ENCODE measurements around the gene NQO1.

NQO1 gene

GRCh38 chr16:69688589-69688988, 37.8 kb downstream of the NQO1 start:
- H3K9me2 ChIP-seq (replicated peaks; ENCODE audit: insufficient read depth, low read length): no peaks in the 10 kb centered on the region
- no peaks in the 10 kb centered on the region for H3K27me3 ChIP-seq (ENCODE audit: low read length)
- no peak overlapping the region for H3K4me2 ChIP-seq (ENCODE audit: low read depth, low read length, poor library complexity, severe bottlenecking)
- H3K79me2 ChIP-seq (ENCODE audit: insufficient read depth, low read length): no peaks in the 10 kb centered on the region
- H4K20me1 ChIP-seq (ENCODE audit: low read depth, low read length): no peaks in the 10 kb centered on the region
- H3F3A ChIP-seq (ENCODE audit: insufficient read depth): no peaks in the 10 kb centered on the region
- H3K36me3 ChIP-seq (ENCODE audit: low read length): peaks cover 3% of the 10 kb centered on the region; the same call in 1 of the 2 replicates
- no peak for TF ChIP-seq CTCF (IDR thresholded peaks at IDR 0.05; ENCODE audit: insufficient read depth, low read length, poor library complexity, severe bottlenecking)
- no peak for TF ChIP-seq EZH2phosphoT487 (conservative IDR thresholded peaks at IDR 0.05; ENCODE audit: low read length)
- H3K9me3 ChIP-seq (ENCODE audit: insufficient read depth, low read length): no peaks in the 10 kb centered on the region
- no peak overlapping the region for H3K9ac ChIP-seq (ENCODE audit: low read length)
- H2AFZ ChIP-seq (ENCODE audit: low read depth, low read length, severe bottlenecking): no peak overlapping the region
- H3K4me3 ChIP-seq (ENCODE audit: insufficient read depth, low read length, poor library complexity, severe bottlenecking): no peak overlapping the region
- no peak overlapping the region for H3K27ac ChIP-seq (ENCODE audit: low read depth, low read length)

GRCh38 chr16:69680358-69680757, 46.0 kb downstream of the NQO1 start:
- Histone ChIP-seq H3K4me2 (ENCODE audit: low read depth, low read length, poor library complexity, severe bottlenecking) (no peak overlapping the region), H3K27me3 (ENCODE audit: low read length) (no peaks in the 10 kb centered on the region), H4K20me1 (ENCODE audit: low read depth, low read length) (no peaks in the 10 kb centered on the region), H3K79me2 (ENCODE audit: insufficient read depth, low read length) (no peaks in the 10 kb centered on the region), H3K9ac (ENCODE audit: low read length) (no peak overlapping the region), H3K27ac (ENCODE audit: low read depth, low read length) (no peak overlapping the region), H3F3A (ENCODE audit: insufficient read depth) (no peaks in the 10 kb centered on the region), H3K36me3 (ENCODE audit: low read length) (peaks cover 10% of the 10 kb centered on the region; the same call in 1 of the 2 replicates), H3K9me2 (replicated peaks; ENCODE audit: insufficient read depth, low read length) (no peaks in the 10 kb centered on the region), H3K9me3 (ENCODE audit: insufficient read depth, low read length) (no peaks in the 10 kb centered on the region), H3K4me3 (ENCODE audit: insufficient read depth, low read length, poor library complexity, severe bottlenecking) (no peak overlapping the region), H2AFZ (ENCODE audit: low read depth, low read length, severe bottlenecking) (no peak overlapping the region)
- TF ChIP-seq CTCF (IDR thresholded peaks at IDR 0.05; ENCODE audit: insufficient read depth, low read length, poor library complexity, severe bottlenecking) (no peak), EZH2phosphoT487 (conservative IDR thresholded peaks at IDR 0.05; ENCODE audit: low read length) (no peak)

GRCh38 chr16:69672998-69673713, 53.2 kb downstream of the NQO1 start:
- Histone ChIP-seq H3K9me2 (replicated peaks; ENCODE audit: insufficient read depth, low read length) (no peaks in the 10 kb centered on the region), H3K9me3 (ENCODE audit: insufficient read depth, low read length) (no peaks in the 10 kb centered on the region), H3F3A (ENCODE audit: insufficient read depth) (peaks cover 5% of the 10 kb centered on the region; the same call in 1 of the 2 replicates), H3K4me3 (ENCODE audit: insufficient read depth, low read length, poor library complexity, severe bottlenecking) (no peak overlapping the region), H4K20me1 (ENCODE audit: low read depth, low read length) (no peaks in the 10 kb centered on the region), H3K4me2 (ENCODE audit: low read depth, low read length, poor library complexity, severe bottlenecking) (no peak overlapping the region), H3K27me3 (ENCODE audit: low read length) (no peaks in the 10 kb centered on the region), H3K9ac (ENCODE audit: low read length) (no peak overlapping the region), H3K79me2 (ENCODE audit: insufficient read depth, low read length) (no peaks in the 10 kb centered on the region), H2AFZ (ENCODE audit: low read depth, low read length, severe bottlenecking) (no peak overlapping the region), H3K27ac (ENCODE audit: low read depth, low read length) (no peak overlapping the region), H3K36me3 (ENCODE audit: low read length) (peaks cover 24% of the 10 kb centered on the region)
- TF ChIP-seq EZH2phosphoT487 (conservative IDR thresholded peaks at IDR 0.05; ENCODE audit: low read length): no peak
- TF ChIP-seq CTCF (IDR thresholded peaks at IDR 0.05; ENCODE audit: insufficient read depth, low read length, poor library complexity, severe bottlenecking): no peak
